Neural progenitor cell (in vitro differentiated cells): ENCODE data around the gene AFF3. TPM values are rescaled to one million over a fixed set of nuclear protein-coding genes. Genes with fewer than 3 reads are reported as not detected.

Experiments used
- DNase-seq: peaks from one replicate; pipeline ENCODE4 v3.0.0-alpha.2; 2016; ENCODE audit warnings: low spot score
- H2AFZ ChIP-seq: fragments of 200-600 bp; sonication (generic); replicated peaks from 2 replicates; pipeline ENCODE4 v1.6.1; 2016; ENCODE audit warnings: antibody characterized with exemption
- H3F3A ChIP-seq: fragments of 200-600 bp; sonication (generic); 2 replicates; pipeline ENCODE4 v1.6.1; 2016; ENCODE audit warnings: antibody characterized with exemption, low read depth
- H3K27ac ChIP-seq: fragments of 200-600 bp; sonication (generic); 2 replicates; pipeline ENCODE4 v1.5.1; 2016; ENCODE audit warnings: mild to moderate bottlenecking
- H3K27me3 ChIP-seq: fragments of 200-600 bp; sonication (generic); 2 replicates; pipeline ENCODE4 v1.6.1; 2016; ENCODE audit warnings: mild to moderate bottlenecking, moderate library complexity
- H3K36me3 ChIP-seq: fragments of 200-600 bp; sonication (generic); 2 replicates; pipeline ENCODE4 v1.5.1; 2016
- H3K4me1 ChIP-seq: fragments of 200-600 bp; sonication (generic); 2 replicates; pipeline ENCODE4 v1.6.1; 2016; ENCODE audit warnings: mixed run types
- H3K4me2 ChIP-seq: fragments of 200-600 bp; sonication (generic); 2 replicates; pipeline ENCODE4 v1.6.1; 2016
- H3K4me3 ChIP-seq: fragments of 200-600 bp; sonication (generic); 2 replicates; pipeline ENCODE4 v1.5.1; 2016
- H3K79me2 ChIP-seq: fragments of 200-600 bp; sonication (generic); 2 replicates; pipeline ENCODE4 v1.6.1; 2016; ENCODE audit warnings: low read depth
- H3K9ac ChIP-seq: fragments of 200-600 bp; sonication (generic); 2 replicates; pipeline ENCODE4 v1.6.1; 2016
- H3K9me3 ChIP-seq: fragments of 200-600 bp; sonication (generic); 2 replicates; pipeline ENCODE4 v1.5.1; 2016; ENCODE audit warnings: low read depth
- H4K20me1 ChIP-seq: fragments of 200-600 bp; sonication (generic); 2 replicates; pipeline ENCODE4 v1.6.1; 2016; ENCODE audit warnings: low read depth
- H3K27ac Mint-ChIP-seq: 3 replicates; pipeline ENCODE4 v1.8.0; 2021; ENCODE audit warnings: mixed read lengths
- H3K27me3 Mint-ChIP-seq: 2 replicates; pipeline ENCODE4 v1.8.0; 2022; ENCODE audit warnings: low read depth, mild to moderate bottlenecking, inconsistent platforms, moderate library complexity, mixed read lengths; ENCODE audit not compliant: insufficient read depth
- H3K36me3 Mint-ChIP-seq: 3 replicates; pipeline ENCODE4 v1.8.0; 2021; ENCODE audit warnings: mixed read lengths
- H3K4me1 Mint-ChIP-seq: 3 replicates; pipeline ENCODE4 v1.8.0; 2021; ENCODE audit warnings: mixed read lengths
- H3K4me3 Mint-ChIP-seq: 3 replicates; pipeline ENCODE4 v1.8.0; 2021; ENCODE audit warnings: mild to moderate bottlenecking, moderate library complexity, mixed read lengths
- H3K9me3 Mint-ChIP-seq: 3 replicates; pipeline ENCODE4 v1.8.0; 2020; ENCODE audit warnings: mixed read lengths
- CTCF ChIP-seq: fragments of 200-600 bp; sonication (generic); IDR thresholded peaks from 2 replicates; pipeline ENCODE4 v1.5.1; 2017; ENCODE audit warnings: antibody characterized with exemption, mild to moderate bottlenecking
- EZH2 ChIP-seq: fragments of 200-600 bp; sonication (generic); IDR thresholded peaks from 2 replicates; pipeline ENCODE4 v1.6.1; 2017; ENCODE audit warnings: antibody characterized with exemption, mild to moderate bottlenecking, moderate library complexity
- EZH2phosphoT487 ChIP-seq: fragments of 200-600 bp; sonication (generic); IDR thresholded peaks from 2 replicates; pipeline ENCODE4 v1.6.1; 2017; ENCODE audit warnings: antibody characterized with exemption
- total RNA-seq: library from RNA; depleted of rRNA; stranded (reverse); fragments of >200 nt; gene quantifications from 2 replicates; pipeline ENCODE4 v1.2.3, GENCODE V29; 2015; ENCODE audit warnings: low replicate concordance

The AFF3 gene
- total RNA-seq, 1 donor from 2014 or later = 0.26 TPM

- Histone ChIP-seq H3K9me3 (no peaks in the 10 kb centered on the region), H4K20me1 (peaks cover 16% of the 10 kb centered on the region)
- H3K9me3 Mint-ChIP-seq = no peaks in the 10 kb centered on the region
These were observed 620.2 kb downstream of the AFF3 start for GRCh38 chr2:99522157-99522556.

GRCh38 chr2:99520813-99521212, 621.6 kb downstream of the AFF3 start:
- H3K9ac ChIP-seq = no peak overlapping the region
- TF ChIP-seq EZH2phosphoT487 (no peak), CTCF (no peak), EZH2 (no peak)
- peaks cover 13% of the 10 kb centered on the region for H4K20me1 ChIP-seq

More at GRCh38 chr2:99522157-99522556, 620.2 kb downstream of the AFF3 start:
- Mint-ChIP-seq H3K27me3 (peaks cover 20% of the 10 kb centered on the region), H3K36me3 (no peaks in the 10 kb centered on the region), H3K4me3 (no peak overlapping the region), H3K27ac (no peak overlapping the region), H3K4me1 (peaks cover 8% of the 10 kb centered on the region)
- no peaks in the 10 kb centered on the region for H3K79me2 ChIP-seq
- H3K9ac ChIP-seq = no peak overlapping the region
- no peak overlapping the region for H3K27ac ChIP-seq
- peaks cover 5% of the 10 kb centered on the region for H3K4me1 ChIP-seq
- H3F3A ChIP-seq = peaks cover 7% of the 10 kb centered on the region
- H2AFZ ChIP-seq = no peak overlapping the region
- H3K27me3 ChIP-seq = peaks cover 98% of the 10 kb centered on the region
- TF ChIP-seq EZH2 (no peak), CTCF (no peak), EZH2phosphoT487 (no peak)
- H3K36me3 ChIP-seq = no peaks in the 10 kb centered on the region
- no peak overlapping the region for H3K4me2 ChIP-seq
- DNase-seq = no peak
- H3K4me3 ChIP-seq = no peak overlapping the region

GRCh38 chr2:99520195-99520594, 622.2 kb downstream of the AFF3 start:
- no peaks in the 10 kb centered on the region for H3K9me3 Mint-ChIP-seq
- peaks cover 13% of the 10 kb centered on the region for H4K20me1 ChIP-seq
- peaks cover 8% of the 10 kb centered on the region for H3K4me1 Mint-ChIP-seq
- H3K27me3 Mint-ChIP-seq = peaks cover 20% of the 10 kb centered on the region
- H3F3A ChIP-seq = peaks cover 7% of the 10 kb centered on the region
- H3K9ac ChIP-seq = no peak overlapping the region
- no peaks in the 10 kb centered on the region for H3K79me2 ChIP-seq
- no peaks in the 10 kb centered on the region for H3K36me3 Mint-ChIP-seq
- H3K27ac ChIP-seq = no peak overlapping the region
- no peak overlapping the region for H3K4me2 ChIP-seq
- no peak overlapping the region for H3K27ac Mint-ChIP-seq
- H3K27me3 ChIP-seq = peaks cover 96% of the 10 kb centered on the region
- no peak overlapping the region for H3K4me3 ChIP-seq
- H3K9me3 ChIP-seq = no peaks in the 10 kb centered on the region
- DNase-seq = no peak
- H3K4me1 ChIP-seq = peaks cover 5% of the 10 kb centered on the region
- H2AFZ ChIP-seq = no peak overlapping the region
- H3K4me3 Mint-ChIP-seq = no peak overlapping the region
- H3K36me3 ChIP-seq = no peaks in the 10 kb centered on the region
- TF ChIP-seq EZH2 (no peak), EZH2phosphoT487 (no peak), CTCF (no peak)

More at GRCh38 chr2:99520813-99521212, 621.6 kb downstream of the AFF3 start:
- Histone ChIP-seq H3K27ac (no peak overlapping the region), H3K36me3 (no peaks in the 10 kb centered on the region), H3K9me3 (no peaks in the 10 kb centered on the region), H3F3A (peaks cover 7% of the 10 kb centered on the region), H3K79me2 (no peaks in the 10 kb centered on the region), H3K4me2 (no peak overlapping the region), H3K4me1 (peaks cover 5% of the 10 kb centered on the region), H3K4me3 (no peak overlapping the region), H2AFZ (no peak overlapping the region), H3K27me3 (peaks cover 96% of the 10 kb centered on the region)
- no peaks in the 10 kb centered on the region for H3K9me3 Mint-ChIP-seq
- no peak for DNase-seq
- H3K27me3 Mint-ChIP-seq = peaks cover 16% of the 10 kb centered on the region
- H3K27ac Mint-ChIP-seq = no peak overlapping the region
- H3K36me3 Mint-ChIP-seq = no peaks in the 10 kb centered on the region
- H3K4me3 Mint-ChIP-seq = no peak overlapping the region
- H3K4me1 Mint-ChIP-seq = peaks cover 8% of the 10 kb centered on the region
